ENCODE results near the gene PROX2.

PROX2 gene

GRCh38 chr14:74843653-74844052, 32.3 kb downstream of the PROX2 start:
- H3K27ac ChIP-seq, result no peak overlapping the region
- TF ChIP-seq ZFX (IDR thresholded peaks at IDR 0.05; ENCODE audit: borderline replicate concordance) (no peak), CTCF (IDR thresholded peaks at IDR 0.05) (no peak)

- no peak overlapping the region for H3K27ac ChIP-seq
- no peak for TF ChIP-seq ZFX (IDR thresholded peaks at IDR 0.05; ENCODE audit: borderline replicate concordance)
- no peak for TF ChIP-seq CTCF (IDR thresholded peaks at IDR 0.05)
Observed at GRCh38 chr14:74841230-74842207, 34.4 kb downstream of the PROX2 start.

- no peak overlapping the region for H3K27ac ChIP-seq
- TF ChIP-seq ZFX (IDR thresholded peaks at IDR 0.05; ENCODE audit: borderline replicate concordance), result no peak
- TF ChIP-seq CTCF (IDR thresholded peaks at IDR 0.05), result no peak
Observed at GRCh38 chr14:74840603-74841030, 35.3 kb downstream of the PROX2 start.

- no peak overlapping the region for H3K27ac ChIP-seq
- TF ChIP-seq ZFX (IDR thresholded peaks at IDR 0.05; ENCODE audit: borderline replicate concordance) (no peak), CTCF (IDR thresholded peaks at IDR 0.05) (no peak)
Observed at GRCh38 chr14:74838166-74838565, 37.8 kb downstream of the PROX2 start.

- H3K27ac ChIP-seq, result no peak overlapping the region
- TF ChIP-seq CTCF (IDR thresholded peaks at IDR 0.05) (no peak), ZFX (IDR thresholded peaks at IDR 0.05; ENCODE audit: borderline replicate concordance) (no peak)
Observed at GRCh38 chr14:74836251-74836960, 39.5 kb downstream of the PROX2 start.

- TF ChIP-seq CTCF (IDR thresholded peaks at IDR 0.05) (no peak), ZFX (IDR thresholded peaks at IDR 0.05; ENCODE audit: borderline replicate concordance) (no peak)
- H3K27ac ChIP-seq, result no peak overlapping the region
Observed at GRCh38 chr14:74835645-74836250, 40.2 kb downstream of the PROX2 start.
